NCI-H1417 treated with DMSO at 0.1 percent for 48 hours (cell line): ENCODE data around the gene UBE2D2.
"Not testable (repeated sequence)": the region's sequence is repeated elsewhere in the genome, so short reads cannot be mapped to it uniquely, and the experiment has no call there.

Experiments used
- DNase-seq: peaks from one replicate; lab custom pipeline; 2025; lab: John Stamatoyannopoulos, UW

The UBE2D2 gene

DNA sequence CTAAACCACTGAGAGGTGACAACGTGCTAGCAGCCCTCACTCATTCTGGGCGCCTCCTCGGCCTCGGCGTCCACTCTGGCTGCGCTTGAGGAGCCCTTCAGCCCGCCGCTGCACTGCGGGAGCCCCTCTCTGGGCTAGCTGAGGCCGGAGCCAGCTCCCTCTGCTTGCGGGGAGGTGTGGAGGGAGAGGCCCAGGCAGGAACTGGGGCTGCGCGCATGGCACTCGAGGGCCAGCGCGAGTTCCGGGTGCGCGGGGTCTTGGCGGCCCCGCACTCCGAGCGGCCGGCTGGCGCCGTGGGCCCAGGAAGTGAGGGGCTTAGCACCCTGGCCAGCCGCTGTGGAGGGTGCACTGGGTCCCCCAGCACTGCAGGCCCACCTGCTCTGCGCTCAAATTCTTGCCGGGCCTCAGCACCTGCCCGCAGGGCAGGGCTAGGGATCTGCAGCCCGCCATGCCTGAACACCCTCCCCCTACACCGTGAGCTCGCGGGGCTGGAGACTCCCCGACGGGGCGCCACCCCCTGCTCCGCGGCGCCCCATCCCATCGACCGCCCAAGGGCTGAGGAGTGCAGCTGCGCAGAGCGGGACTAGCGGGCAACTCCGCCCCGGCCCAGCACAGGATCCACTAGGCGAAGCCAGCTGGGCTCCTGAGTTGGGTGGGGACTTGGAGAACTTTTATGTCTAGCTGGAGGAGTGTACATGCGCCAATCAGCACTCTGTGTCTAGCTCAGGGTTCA lies 11.8 kb upstream of the UBE2D2 start:
- no peak for DNase-seq

DNA sequence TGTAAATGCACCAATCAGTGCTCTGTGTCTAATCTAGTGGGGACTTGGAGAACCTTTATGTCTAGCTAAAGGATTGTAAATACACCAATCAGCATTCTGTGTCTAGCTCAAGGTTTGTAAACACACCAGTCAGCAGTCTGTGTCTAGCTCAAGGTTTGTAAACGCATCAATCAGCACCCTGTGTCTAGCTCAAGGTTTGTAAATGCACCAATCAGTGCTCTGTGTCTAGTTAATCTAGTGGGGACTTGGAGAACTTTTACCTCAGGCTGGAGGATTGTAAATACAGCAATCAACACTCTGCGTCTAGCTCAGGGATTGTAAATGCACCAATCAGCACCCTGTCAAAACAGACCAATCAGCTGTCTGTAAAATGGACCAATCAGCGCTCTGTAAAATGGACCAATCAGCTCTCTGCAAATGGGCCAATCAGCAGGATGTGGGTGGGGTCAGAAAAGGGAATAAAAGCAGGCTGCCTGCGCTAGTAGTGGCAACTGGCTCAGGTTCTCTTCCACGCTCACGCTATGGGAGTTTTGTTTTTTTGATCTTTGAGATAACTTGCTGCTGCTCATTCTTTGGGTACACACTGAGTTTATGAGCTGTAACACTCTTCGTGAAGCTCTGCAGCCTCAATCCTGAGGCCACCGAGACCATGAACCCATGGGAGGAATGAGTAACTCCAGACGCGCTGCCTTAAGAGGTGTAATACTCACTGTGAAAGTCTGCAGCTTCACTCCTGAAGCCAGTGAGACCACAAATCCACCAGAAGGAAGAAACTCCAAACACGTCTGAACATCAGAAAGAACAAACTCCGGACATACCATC lies 10.9 kb upstream of the UBE2D2 start:
- not testable (repeated sequence) for DNase-seq

DNA sequence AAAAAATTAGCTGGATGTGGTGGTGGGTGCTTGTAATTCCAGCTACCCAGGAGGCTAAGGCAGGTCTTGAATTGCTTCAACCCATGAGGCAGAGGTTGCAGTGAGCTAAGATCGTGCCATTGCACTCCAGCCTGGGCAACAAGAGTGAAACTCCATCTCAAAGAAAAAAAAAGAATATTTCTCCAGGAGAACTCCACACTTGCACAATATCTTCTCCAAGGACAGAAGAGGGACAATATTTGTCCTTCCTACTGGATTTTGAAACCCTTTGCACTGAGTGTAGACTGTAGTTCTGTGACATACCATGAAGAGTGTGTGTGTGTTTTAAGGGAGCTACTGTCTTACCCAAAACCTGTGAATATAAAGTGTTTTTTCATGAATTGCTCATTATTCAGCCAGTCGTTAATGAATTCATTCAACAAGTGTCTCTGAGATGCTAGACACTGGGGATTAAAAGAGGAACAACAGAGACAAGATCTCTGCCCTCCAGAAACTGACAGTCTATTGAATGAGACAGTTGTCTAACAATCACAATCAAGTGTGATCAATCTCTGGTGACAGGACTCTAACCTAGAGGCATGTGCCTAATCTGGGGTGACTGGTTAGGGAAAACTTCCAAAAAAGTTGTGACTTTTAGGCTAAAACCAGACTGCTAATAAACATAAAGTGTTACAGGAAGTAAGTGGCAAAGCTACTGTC lies 9.8 kb upstream of the UBE2D2 start:
- no peak for DNase-seq

DNA sequence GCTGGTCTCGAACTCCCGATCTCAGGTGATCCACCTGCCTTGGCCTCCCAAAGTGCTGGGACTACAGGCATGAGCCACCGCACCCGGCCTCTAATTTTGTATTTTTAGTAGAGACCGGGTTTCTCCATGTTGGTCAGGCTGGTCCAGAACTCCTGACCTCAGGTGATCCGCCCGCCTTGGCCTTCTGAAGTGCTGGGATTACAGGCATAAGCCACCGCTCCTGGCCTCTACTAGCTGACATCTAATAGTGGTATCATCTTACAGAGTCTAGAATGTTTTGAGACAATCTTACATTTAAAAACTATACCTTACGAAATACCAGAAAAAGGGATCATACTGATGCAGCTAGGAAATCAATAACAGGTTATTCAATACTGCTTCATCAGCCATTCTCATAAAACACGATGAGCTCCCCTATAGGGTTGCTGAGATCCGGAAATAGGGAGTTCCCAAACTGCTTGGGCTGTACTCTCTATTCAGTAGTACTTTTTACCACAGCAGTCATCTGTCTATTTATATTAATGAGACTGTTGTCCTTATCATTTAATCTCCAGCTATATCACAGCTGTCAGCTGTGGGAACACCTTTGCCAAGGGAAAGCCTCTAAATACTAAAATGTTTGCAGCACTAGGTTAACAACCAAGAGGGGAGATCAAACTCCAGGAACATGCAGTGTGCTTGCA lies 8.1 kb upstream of the UBE2D2 start:
- no peak for DNase-seq

DNA sequence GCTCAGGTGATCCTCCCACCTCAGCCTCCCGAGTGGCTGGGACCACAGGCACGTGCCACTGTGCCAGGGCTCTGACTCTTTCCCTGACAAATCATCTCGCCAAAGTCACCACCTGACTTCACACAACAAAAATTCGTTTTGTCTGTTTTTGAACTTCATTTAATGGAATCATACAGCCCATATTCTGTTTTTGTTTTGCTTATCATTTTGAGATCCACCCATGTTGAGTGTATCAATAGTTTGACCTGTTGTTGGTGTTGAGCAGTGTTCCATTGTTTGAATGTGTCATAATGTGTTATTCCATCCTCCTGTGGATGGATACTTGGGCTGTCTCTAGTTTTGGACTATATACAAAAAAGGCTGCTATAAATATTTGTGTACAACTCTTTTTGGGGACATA lies 6.9 kb upstream of the UBE2D2 start:
- no peak for DNase-seq

DNA sequence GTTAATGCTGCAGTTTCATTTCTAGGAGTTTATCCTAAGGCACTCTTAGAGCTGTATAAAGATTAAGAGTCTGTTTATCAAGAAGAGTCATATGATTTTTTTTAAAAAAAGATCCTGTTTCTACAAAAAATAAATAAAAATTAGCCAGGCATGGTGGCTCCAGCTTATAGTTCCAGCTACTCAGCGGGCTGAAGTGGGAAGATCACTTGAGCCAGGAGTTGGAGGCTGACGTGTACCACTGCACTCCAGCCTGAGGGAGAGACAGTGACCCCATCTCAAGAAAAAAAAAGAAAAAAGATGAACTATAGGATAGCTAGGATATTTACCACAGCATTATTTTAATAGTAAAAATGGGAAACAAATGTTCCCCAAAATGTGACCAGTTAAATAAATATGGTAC lies 3.3 kb upstream of the UBE2D2 start:
- no peak for DNase-seq

DNA sequence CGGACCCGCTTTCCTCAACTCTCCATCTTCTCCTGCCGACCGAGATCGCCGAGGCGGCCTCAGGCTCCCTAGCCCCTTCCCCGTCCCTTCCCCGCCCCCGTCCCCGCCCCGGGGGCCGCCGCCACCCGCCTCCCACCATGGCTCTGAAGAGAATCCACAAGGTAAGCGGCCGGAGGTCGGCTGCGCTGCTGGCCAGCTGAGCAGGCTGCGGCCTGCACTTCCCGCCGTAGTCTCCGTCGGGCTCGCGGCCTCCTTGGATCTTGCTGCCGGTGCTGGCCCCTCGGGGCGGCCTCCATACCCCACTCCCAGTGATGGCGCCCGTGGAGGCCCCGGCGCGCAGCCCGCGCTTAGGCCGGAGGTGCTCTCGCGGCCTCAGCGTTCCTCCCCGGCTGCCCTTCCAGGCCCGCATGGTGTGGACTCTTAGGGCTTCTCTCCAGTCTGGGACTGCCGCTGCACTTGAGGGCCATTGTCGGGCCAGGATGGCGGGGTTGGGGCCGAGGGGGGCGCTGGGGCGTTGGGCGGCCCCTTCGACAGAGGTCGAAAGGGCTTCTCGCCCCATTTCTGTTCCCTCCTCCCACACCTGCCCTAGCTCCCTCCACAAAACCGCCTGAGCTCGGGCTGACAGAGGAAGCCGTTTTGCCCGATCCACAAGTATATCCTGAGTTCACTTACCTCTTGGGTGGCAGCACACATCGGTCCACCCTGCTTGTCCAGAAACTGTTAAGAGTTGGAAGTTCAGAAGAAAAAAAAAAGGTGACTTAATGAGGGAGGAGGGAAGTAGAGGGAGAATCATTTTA lies 714 bp downstream of the UBE2D2 start:
- DNase-seq, result no peak

DNA sequence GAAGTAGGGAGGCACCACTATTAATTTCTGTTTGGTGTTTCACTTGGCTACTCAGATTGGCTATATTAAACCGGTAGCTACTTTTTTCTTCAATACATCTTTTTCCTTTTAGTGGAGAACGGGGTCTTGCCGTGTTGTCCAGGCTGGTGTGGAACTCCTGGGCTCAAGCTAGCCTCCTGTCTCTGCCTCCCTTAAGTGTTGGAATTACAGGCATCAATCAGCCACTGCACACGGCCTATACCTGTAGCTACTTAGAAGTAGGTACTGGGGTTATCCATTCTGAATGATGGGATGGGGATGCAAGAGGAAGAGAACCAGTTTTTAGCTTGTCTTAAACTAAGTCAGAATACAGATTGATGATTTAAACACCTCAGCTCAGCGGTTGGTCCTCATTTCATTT lies 1.7 kb downstream of the UBE2D2 start:
- no peak for DNase-seq

DNA sequence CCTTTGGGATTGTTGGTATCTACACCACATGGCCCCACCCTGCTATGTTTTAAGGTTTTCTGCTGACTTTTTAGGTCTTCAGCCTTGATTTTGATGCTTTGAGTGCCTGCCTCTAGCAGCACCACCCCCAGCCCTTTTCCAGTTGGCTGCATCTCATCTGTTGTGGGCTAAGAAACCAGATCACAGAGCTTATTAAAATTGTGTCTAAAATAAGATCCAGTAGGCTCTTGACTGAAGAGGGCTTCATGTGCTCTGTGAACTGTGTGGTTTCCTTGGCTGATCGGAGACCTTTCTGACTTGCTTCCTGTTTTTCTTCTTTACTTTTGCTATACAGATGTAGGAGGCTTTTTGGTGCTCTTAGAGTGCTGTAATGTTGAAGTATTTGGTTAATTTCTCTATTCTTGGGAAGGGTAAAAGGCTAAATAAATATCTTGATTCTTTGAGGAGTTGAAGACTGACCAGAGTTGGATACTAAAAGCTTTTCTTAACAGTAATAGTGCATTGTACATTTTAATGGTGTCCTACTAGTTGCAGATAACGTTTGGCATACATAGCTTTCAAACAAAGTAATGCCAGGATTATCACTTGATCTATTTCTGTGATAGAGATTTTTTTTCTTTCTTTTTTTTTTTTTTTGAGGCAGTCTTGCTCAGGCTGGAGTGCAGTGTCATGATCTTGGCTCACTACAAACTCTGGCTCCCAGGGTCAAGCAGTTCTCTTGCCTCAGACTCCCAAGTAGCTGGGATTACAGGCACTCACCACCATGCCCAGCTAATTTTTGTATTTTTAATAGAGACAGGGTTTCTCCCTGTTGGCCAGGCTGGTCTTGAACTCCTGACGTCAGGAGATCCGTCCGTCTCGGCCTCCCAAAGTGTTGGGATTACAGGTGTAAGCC lies 4.5 kb downstream of the UBE2D2 start:
- DNase-seq, result no peak

DNA sequence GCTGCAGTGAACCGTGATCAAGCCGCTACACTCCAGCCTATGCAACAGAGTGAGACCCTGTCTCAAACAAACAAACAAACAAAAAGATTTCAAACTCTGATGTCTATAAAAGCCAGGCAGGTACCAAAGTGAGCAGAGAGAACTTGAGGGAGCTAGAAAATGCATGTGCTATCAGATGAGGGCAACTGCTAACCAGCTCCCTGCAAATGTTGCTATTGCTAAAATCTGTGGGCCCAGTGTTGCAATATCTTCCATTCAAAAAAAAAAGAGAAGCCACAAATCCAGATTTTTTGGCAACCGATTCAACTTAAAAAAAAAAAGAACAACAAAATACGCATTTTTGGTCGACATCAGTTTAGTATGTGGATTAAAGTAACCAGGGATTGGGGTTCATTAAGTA lies 5.5 kb downstream of the UBE2D2 start:
- no peak for DNase-seq

DNA sequence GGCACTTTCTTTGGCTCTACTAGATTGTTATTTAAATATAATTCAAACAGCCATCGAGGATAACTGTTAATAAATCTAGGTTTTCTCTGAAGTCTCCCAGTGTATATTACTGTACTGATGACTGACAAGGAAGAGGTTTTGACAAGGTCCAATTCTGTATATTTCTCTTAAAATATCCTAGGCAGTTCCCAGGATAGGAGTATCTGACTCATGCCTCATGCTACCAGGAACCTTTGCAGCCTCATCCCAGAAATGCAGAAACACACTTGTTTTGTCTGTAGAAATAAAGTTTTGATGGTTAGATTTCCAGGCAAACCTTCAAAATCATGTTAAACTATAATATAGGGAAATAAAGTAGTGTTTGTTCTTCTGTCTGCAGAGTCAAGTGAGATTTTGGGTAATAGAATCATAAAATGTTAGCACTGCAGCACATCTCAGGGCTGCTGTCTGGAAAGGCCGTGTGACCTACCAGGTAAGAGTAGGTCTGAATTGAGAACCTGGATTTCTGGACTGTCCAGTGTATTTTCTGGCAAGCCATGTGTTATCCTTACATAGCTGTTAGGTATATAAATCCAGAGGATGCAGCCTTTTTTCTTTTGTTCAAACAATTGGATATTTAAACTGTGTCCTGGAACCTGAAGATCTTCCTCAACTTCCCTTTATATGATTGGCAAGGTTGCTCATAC lies 8.3 kb downstream of the UBE2D2 start:
- no peak for DNase-seq

DNA sequence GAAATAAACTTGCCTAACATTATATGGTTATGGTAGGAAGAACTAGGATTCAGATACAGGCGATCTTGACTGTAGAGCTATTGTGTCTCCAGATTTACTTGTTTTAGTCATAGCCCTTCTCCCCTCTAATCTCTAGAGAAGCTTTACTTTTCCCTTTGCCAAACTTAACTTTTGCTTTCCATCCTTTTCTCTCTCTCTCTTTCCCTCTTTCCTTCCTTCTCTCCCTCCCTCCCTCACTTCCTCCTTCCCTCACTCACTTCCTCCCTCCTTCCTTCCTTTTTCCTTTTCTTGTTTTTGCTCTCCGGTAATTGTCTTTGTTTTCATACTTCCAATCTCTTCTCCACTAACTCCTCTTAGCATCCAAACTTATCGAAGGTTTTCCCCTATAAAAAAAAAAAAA lies 10.4 kb downstream of the UBE2D2 start:
- DNase-seq, result no peak

DNA sequence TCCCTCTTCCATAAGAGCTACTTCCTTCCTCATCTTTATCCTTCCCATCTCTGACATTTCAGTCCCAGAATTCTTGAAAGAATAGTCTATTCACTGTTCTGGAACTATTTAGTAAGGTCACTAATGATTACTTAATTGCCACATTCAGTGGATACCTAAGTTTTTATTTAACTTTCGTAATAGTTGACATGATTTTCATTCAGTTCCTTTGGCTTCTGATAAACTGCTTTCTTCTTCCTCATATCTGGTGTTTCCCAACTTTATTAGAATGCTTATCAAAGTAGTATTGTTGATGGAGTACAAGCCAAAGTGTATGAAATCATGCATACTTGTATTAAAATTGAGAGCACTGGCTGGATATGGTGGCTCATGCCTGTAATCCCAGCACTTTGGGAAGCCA lies 10.8 kb downstream of the UBE2D2 start:
- DNase-seq, result no peak

DNA sequence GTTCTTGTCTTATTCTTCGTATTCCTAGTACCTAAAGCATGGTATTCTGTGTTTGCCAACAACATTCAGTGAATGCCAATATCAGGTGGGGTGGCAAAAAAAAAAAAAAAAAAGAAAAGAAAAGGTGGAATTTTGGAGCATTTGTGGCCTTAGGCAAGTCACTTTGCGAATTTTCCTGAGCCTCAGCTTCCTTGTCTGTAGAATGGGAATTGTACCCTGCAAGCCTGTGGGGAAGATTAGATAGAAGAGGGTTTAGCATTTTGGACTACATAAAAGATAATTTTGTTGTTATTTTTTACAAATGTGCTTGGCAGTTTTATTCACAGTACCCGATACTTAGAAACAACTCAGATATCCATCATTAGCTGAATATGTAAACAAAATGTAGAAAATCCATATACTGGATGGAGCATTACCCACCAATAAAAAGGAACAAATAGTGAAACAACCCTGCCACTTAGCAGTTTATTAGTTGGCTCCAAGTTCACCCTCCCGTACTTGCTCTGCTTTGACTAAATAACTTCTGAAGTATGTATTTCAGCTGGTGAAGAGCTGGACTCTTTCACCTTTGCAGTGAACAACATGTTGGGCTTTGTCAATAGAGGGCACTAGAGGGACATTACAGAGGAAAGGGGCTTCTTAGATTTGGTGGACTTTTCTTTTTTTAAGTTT lies 13.6 kb downstream of the UBE2D2 start:
- DNase-seq, result no peak

DNA sequence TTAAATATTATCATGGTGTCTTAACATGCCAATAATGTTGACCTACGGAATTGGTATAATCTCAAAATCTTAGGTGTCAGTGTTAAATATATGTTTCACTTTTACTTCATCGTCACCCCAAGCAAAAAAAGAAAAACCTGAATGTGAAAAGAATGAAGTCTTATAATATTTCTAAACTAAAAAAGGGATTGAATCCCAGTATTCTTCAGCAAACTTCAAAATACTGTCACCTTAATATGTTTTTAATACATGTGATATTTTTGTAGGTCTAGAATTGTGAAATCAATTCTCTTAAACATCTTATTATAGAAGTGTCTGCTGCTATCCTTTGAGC lies 14.1 kb downstream of the UBE2D2 start:
- no peak for DNase-seq

DNA sequence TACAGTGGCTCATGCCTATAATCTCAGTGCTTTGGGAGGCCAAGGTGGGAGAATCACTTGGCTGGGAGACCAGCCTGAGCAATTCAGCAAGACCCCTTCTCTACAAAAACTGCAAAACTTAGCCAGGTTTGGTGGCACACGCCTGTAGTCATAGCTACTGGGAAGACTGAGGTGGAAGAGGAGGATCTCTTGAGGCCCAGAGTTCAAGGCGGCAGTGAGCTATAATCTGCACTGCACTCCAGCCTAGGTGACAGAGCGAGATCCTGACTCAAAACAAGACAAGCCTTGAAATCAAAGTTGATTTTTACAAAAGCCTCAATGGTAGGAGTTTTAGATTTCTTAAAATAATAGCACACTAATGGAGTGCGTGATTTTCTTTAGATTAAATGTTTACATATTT lies 14.6 kb downstream of the UBE2D2 start:
- DNase-seq, result no peak

DNA sequence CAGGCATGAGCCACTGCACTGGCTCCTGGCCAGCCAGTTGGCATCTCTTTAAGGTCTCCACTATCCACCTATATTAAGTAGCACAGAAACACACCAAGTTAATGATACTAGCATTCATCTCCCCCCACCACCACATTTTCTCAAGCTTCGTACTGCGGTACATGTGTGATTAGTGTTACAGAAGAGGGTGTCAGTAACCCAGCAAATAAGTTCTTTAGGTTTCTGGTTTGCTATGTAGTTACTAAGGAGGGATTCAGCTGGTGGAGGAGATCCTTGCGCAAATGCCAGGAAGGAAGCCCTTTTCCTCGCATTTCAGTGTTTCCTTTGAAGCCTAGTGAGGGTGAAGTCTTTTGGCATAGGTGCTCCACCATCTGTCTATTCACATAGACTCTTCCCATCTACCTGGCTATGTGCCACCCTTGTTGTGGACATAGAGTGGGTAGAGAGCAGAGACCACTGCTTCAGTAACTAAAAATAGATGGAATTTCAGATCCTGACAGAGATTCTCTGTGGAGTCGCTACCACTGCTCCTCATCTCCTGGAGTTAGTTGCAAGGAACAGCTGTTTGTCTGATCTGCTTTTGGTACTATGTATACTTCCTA lies 16.7 kb downstream of the UBE2D2 start:
- DNase-seq, result no peak

DNA sequence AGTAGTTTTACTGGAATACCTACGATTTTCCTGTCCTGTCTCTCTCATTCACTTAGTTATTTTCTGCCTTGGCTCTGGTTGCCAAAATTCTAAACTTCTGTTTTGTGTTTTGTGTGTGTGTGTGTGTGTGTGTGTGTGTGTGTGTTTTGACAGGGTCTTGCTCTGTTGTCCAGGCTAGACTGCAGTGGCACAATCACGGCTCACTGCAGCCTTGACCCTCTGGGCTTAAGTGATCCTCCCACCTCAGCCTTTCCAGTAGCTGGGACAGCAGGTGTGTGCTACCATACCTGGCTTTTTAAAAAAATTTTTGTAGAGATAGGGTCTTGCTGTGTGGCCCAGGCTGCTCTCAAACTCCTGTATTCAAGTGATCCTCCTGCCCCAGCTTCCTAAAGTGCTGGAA lies 17.2 kb downstream of the UBE2D2 start:
- DNase-seq, result no peak

DNA sequence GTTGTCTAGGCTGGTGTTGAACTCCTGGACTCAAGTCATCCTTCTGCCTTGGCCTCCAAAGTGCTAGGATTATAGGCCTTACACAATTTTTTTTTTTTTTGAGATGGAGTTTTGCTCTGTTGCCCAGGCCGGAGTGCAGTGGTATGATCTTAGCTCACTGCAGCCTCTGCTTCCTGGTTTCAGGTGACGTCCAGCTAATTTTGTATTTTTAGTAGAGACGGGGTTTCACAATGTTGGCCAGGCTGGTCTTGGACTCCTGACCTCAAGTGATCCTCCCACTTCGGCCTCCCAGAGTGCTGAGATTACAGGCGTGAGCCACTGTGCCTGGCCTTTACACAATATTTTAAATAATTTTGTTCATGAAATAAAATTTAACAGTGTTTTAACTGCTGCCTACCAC lies 21.0 kb downstream of the UBE2D2 start:
- not testable (repeated sequence) for DNase-seq
